ENCODE results near the gene BICD1. TPM values are rescaled to one million over a fixed set of nuclear protein-coding genes. Genes with fewer than 3 reads are reported as not detected.
A peak's percentile ranks its signal among the peaks of the same experiment; 100 is the strongest.

Gene BICD1
- total RNA-seq, 6 experiments from 2014 or later = 24.5 to 36.6 (median 32.4) TPM

DNA sequence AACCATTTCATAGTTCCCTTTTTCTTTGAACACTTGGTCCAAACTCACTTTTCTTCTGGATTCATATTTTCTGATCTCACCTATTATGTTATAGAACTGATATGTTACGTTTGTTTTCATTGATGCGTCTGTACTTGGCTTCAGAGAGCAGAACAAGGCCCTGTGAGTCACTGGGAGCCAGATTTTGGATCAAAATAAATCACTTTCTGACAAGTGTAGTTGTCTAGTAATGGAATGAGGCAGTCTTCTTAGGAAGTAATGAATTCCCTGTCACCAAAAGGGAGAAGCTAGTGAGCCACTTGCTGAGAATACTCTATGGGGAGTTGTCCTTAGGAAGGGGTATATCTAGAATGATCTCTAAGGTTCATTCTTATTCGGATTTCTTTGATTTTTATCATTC lies 10.2 kb downstream of the BICD1 start:
- DNase-seq = peak; percentile 54
- H3K9me3 Mint-ChIP-seq = no peaks in the 10 kb centered on the region
- peak overlapping the region; percentile 34 for H3K4me3 Mint-ChIP-seq
- H3K27ac Mint-ChIP-seq = peak overlapping the region; percentile 78
- H3K4me1 Mint-ChIP-seq (ENCODE audit: low read depth) = peaks cover 72% of the 10 kb centered on the region
- H3K27me3 Mint-ChIP-seq (ENCODE audit: insufficient read depth) = peaks cover 2% of the 10 kb centered on the region; the same call in 1 of the 2 replicates
- H3K36me3 Mint-ChIP-seq (ENCODE audit: low read depth) = peaks cover 31% of the 10 kb centered on the region
- TF ChIP-seq, protein P1, sequence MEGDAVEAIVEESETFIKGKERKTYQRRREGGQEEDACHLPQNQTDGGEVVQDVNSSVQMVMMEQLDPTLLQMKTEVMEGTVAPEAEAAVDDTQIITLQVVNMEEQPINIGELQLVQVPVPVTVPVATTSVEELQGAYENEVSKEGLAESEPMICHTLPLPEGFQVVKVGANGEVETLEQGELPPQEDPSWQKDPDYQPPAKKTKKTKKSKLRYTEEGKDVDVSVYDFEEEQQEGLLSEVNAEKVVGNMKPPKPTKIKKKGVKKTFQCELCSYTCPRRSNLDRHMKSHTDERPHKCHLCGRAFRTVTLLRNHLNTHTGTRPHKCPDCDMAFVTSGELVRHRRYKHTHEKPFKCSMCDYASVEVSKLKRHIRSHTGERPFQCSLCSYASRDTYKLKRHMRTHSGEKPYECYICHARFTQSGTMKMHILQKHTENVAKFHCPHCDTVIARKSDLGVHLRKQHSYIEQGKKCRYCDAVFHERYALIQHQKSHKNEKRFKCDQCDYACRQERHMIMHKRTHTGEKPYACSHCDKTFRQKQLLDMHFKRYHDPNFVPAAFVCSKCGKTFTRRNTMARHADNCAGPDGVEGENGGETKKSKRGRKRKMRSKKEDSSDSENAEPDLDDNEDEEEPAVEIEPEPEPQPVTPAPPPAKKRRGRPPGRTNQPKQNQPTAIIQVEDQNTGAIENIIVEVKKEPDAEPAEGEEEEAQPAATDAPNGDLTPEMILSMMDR (IDR thresholded peaks at IDR 0.05) = no peak

DNA sequence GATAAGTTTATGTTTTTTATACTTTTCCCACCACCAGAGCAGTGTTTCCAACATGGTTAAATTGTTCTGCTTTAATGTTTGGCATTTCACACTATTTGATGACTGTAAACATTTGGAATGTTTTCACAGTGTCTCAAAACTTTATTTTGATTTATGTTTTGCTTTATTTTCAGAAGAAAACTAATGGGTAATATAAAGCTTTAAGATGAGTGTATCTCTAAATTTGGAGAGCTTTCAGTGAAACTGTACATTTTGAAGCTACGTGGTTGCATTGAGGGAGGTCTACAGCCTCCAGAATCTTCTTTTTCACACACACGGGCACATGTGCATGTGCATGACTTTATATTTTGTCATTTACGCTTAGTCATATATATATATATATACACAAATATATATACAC lies 10.7 kb downstream of the BICD1 start:
- Mint-ChIP-seq H3K36me3 (ENCODE audit: low read depth) (peaks cover 26% of the 10 kb centered on the region), H3K27me3 (ENCODE audit: insufficient read depth) (peaks cover 2% of the 10 kb centered on the region; the same call in 1 of the 2 replicates), H3K9me3 (no peaks in the 10 kb centered on the region), H3K4me1 (ENCODE audit: low read depth) (peaks cover 70% of the 10 kb centered on the region), H3K27ac (peak overlapping the region; percentile 78), H3K4me3 (peak overlapping the region; percentile 34)
- TF ChIP-seq, protein P1 (IDR thresholded peaks at IDR 0.05) = no peak
- DNase-seq = peak; percentile 15

DNA sequence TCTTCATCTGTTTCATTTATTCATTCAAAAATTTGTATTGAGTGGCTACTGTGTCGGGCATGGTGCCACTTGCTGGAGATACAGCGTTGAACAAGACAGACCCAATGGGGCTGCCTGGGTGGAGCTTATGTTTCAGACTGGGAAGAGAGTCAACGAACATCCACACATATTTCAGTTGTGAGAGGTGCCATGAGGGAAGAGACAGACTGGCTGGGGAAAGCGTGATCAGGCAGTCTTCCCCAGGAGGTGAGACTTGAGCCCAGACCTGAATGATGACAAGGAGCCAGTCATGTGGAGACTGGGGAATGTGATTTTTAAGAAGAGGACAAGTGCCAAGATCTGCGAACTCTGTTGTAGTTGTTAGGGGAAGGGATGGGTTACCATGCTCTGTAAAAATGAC lies 12.2 kb downstream of the BICD1 start:
- Mint-ChIP-seq H3K27me3 (ENCODE audit: insufficient read depth) (peaks cover 2% of the 10 kb centered on the region; the same call in 1 of the 2 replicates), H3K9me3 (no peaks in the 10 kb centered on the region), H3K4me1 (ENCODE audit: low read depth) (peaks cover 60% of the 10 kb centered on the region), H3K4me3 (no peak overlapping the region), H3K36me3 (ENCODE audit: low read depth) (peaks cover 16% of the 10 kb centered on the region; the same call in 1 of the 2 replicates), H3K27ac (no peak overlapping the region; the same call in 1 of the 2 replicates)
- TF ChIP-seq, protein P1 (IDR thresholded peaks at IDR 0.05) = no peak
- no peak for DNase-seq

DNA sequence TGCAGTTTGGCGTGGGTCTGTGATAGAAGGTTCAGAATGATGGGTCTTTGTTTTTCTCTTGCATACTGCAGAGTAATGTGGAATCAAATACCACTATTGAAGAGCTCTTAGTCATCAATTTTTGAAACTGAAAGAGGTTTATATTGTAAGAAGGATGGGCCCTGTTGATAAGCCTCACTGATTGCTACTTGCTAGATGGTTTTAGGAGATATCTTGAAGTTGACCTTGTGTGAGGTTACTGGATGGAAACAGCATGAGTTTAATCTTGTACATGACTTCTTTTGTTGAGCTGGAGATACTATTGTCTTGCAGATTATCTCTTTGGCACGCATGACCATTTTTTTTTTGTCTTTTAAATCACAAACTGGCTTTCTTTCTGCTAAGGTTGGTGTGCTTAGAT lies 13.8 kb downstream of the BICD1 start:
- peak overlapping the region; percentile 44; the same call in 1 of the 2 replicates for H3K27ac Mint-ChIP-seq
- H3K27me3 Mint-ChIP-seq (ENCODE audit: insufficient read depth) = peaks cover 2% of the 10 kb centered on the region; the same call in 1 of the 2 replicates
- TF ChIP-seq, protein P1 (IDR thresholded peaks at IDR 0.05) = no peak
- H3K9me3 Mint-ChIP-seq = no peaks in the 10 kb centered on the region
- peaks cover 16% of the 10 kb centered on the region; the same call in 1 of the 2 replicates for H3K36me3 Mint-ChIP-seq (ENCODE audit: low read depth)
- H3K4me1 Mint-ChIP-seq (ENCODE audit: low read depth) = peaks cover 60% of the 10 kb centered on the region
- no peak overlapping the region; the same call in 1 of the 2 replicates for H3K4me3 Mint-ChIP-seq
- DNase-seq = no peak

DNA sequence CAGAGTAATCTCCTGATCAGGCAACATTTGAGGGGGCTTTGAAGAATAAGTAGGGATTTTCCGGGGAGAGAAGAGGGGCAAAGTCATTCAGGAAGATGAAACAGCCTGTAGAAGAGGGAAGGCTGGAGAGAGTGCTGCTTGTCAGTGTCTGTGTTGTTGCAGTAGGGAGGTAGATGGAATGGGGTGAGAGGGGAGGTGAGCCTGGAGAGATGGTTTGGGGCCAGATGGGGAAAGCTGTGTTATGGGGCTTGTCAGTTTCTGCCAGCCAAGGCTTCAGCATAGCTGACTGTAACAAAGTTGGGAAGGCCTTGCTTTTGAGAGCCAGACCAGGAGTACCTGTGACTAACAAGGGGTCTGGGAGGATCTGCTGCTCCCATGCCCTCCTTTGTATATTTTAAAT lies 18.0 kb downstream of the BICD1 start:
- H3K27me3 Mint-ChIP-seq (ENCODE audit: insufficient read depth) = no peaks in the 10 kb centered on the region
- no peaks in the 10 kb centered on the region for H3K9me3 Mint-ChIP-seq
- peaks cover 8% of the 10 kb centered on the region; the same call in 1 of the 2 replicates for H3K36me3 Mint-ChIP-seq (ENCODE audit: low read depth)
- H3K4me1 Mint-ChIP-seq (ENCODE audit: low read depth) = peaks cover 49% of the 10 kb centered on the region
- no peak for DNase-seq
- TF ChIP-seq, protein P1 (IDR thresholded peaks at IDR 0.05) = no peak
- peak overlapping the region; percentile 31; the same call in 1 of the 2 replicates for H3K27ac Mint-ChIP-seq
- H3K4me3 Mint-ChIP-seq = no peak overlapping the region
